Activated B cell treated with CpG ODN at 0.5 μM for 24 hours (primary cell): ENCODE measurements around the gene LHX3. TPM values are rescaled to one million over a fixed set of nuclear protein-coding genes. Genes with fewer than 3 reads are reported as not detected.
A peak's percentile ranks its signal among the peaks of the same experiment; 100 is the strongest.

ENCODE experiments used
- ATAC-seq: fragments of 200-7000 bp; cut with Tn5 transposase; one replicate; pipeline ENCODE4 v1.10.0; 2021; ENCODE audit warnings: low read depth, mild to moderate bottlenecking, moderate library complexity
- CTCF ChIA-PET: fragments of 350-600 bp; sonication (Branson Sonifier 250); formaldehyde crosslinking; loops from one replicate; lab custom pipeline; 2021; ENCODE audit warnings: antibody characterized with exemption; lab: Charles Lee
- POLR2A ChIA-PET: fragments of 350-600 bp; sonication (Branson Sonifier 250); formaldehyde crosslinking; loops from one replicate; lab custom pipeline; 2021; ENCODE audit warnings: antibody characterized with exemption; lab: Charles Lee
- DNase-seq: peaks from one replicate; pipeline ENCODE4 v3.0.0; 2022
- H3K27ac Mint-ChIP-seq: one replicate; pipeline ENCODE4 v1.8.0; 2020; ENCODE audit warnings: mixed read lengths
- H3K27me3 Mint-ChIP-seq: one replicate; pipeline ENCODE4 v1.8.0; 2021; ENCODE audit warnings: mixed read lengths
- H3K36me3 Mint-ChIP-seq: one replicate; pipeline ENCODE4 v1.8.0; 2021; ENCODE audit warnings: low read depth, mixed read lengths
- H3K4me1 Mint-ChIP-seq: one replicate; pipeline ENCODE4 v1.8.0; 2021; ENCODE audit warnings: mixed read lengths
- H3K4me3 Mint-ChIP-seq: one replicate; pipeline ENCODE4 v1.8.0; 2020; ENCODE audit warnings: mild to moderate bottlenecking, mixed read lengths
- H3K9me3 Mint-ChIP-seq: one replicate; pipeline ENCODE4 v1.8.0; 2020; ENCODE audit warnings: mixed read lengths
- CTCF ChIP-seq: fragments of 200-600 bp; IDR thresholded peaks from one replicate; pipeline ENCODE4 v1.8.0; 2022; ENCODE audit warnings: antibody characterized with exemption, mild to moderate bottlenecking
- intact Hi-C: fragments of 100-400 bp; cut with micrococcal nuclease; formaldehyde crosslinking; loops from one replicate; pipeline ENCODE4 v1.15.1; 2024
- total RNA-seq: library from RNA; stranded (reverse); gene quantifications from 2 replicates; pipeline ENCODE4 v1.2.3, GENCODE V29; 2022

LHX3 gene
- total RNA-seq, 1 donor from 2014 or later: not detected

- Mint-ChIP-seq H3K27ac (no peak overlapping the region), H3K36me3 (peaks cover 12% of the 10 kb centered on the region), H3K27me3 (peaks cover 26% of the 10 kb centered on the region), H3K4me1 (peaks cover 21% of the 10 kb centered on the region), H3K9me3 (no peaks in the 10 kb centered on the region), H3K4me3 (no peak overlapping the region)
- intact Hi-C loops: no loop called here
- ChIA-PET CTCF (no interaction called here), POLR2A (interaction anchor here (1.5 kb wide), 1 partner anchor 23 kb away, joined by 4 read pairs; no protein-coding TSS in a partner anchor)
- ATAC-seq (peak; percentile 53), DNase-seq (no peak)
- TF ChIP-seq CTCF: no peak
These were observed 3.1 kb downstream of the LHX3 start for GRCh38 chr9:136201609-136202453.

GRCh38 chr9:136201174-136201573 is 3.8 kb downstream of the LHX3 start:
- no peak for DNase-seq
- intact Hi-C loops: no loop called here
- ChIA-PET CTCF (no interaction called here), POLR2A (interaction anchor here (1.5 kb wide), 1 partner anchor 24 kb away, joined by 4 read pairs; no protein-coding TSS in a partner anchor)
- no peak overlapping the region for H3K4me3 Mint-ChIP-seq
- H3K27me3 Mint-ChIP-seq: peaks cover 31% of the 10 kb centered on the region
- no peaks in the 10 kb centered on the region for H3K9me3 Mint-ChIP-seq
- no peak overlapping the region for H3K27ac Mint-ChIP-seq
- no peak for ATAC-seq
- no peak for TF ChIP-seq CTCF
- peaks cover 26% of the 10 kb centered on the region for H3K4me1 Mint-ChIP-seq
- peaks cover 6% of the 10 kb centered on the region for H3K36me3 Mint-ChIP-seq

GRCh38 chr9:136200424-136200823 is 4.5 kb downstream of the LHX3 start:
- intact Hi-C loops: no loop called here
- ChIA-PET POLR2A (no interaction called here), CTCF (no interaction called here)
- H3K27ac Mint-ChIP-seq: no peak overlapping the region
- H3K4me3 Mint-ChIP-seq: peak overlapping the region; percentile 15
- no peak for TF ChIP-seq CTCF
- H3K36me3 Mint-ChIP-seq: no peaks in the 10 kb centered on the region
- H3K9me3 Mint-ChIP-seq: no peaks in the 10 kb centered on the region
- H3K27me3 Mint-ChIP-seq: peaks cover 37% of the 10 kb centered on the region
- DNase-seq (no peak), ATAC-seq (no peak)
- peaks cover 25% of the 10 kb centered on the region for H3K4me1 Mint-ChIP-seq

GRCh38 chr9:136199391-136200288 is 5.3 kb downstream of the LHX3 start:
- Mint-ChIP-seq H3K27ac (no peak overlapping the region), H3K4me3 (no peak overlapping the region), H3K4me1 (peaks cover 25% of the 10 kb centered on the region), H3K9me3 (no peaks in the 10 kb centered on the region), H3K36me3 (no peaks in the 10 kb centered on the region), H3K27me3 (peaks cover 38% of the 10 kb centered on the region)
- ChIA-PET POLR2A (no interaction called here), CTCF (no interaction called here)
- TF ChIP-seq CTCF: no peak
- DNase-seq: no peak
- ATAC-seq: no peak
- intact Hi-C loops: loop anchor here (5.0 kb wide), 1 partner anchor 38 kb away; no protein-coding TSS in a partner anchor
